ENCODE measurements around the gene PLBD1.

DNA sequence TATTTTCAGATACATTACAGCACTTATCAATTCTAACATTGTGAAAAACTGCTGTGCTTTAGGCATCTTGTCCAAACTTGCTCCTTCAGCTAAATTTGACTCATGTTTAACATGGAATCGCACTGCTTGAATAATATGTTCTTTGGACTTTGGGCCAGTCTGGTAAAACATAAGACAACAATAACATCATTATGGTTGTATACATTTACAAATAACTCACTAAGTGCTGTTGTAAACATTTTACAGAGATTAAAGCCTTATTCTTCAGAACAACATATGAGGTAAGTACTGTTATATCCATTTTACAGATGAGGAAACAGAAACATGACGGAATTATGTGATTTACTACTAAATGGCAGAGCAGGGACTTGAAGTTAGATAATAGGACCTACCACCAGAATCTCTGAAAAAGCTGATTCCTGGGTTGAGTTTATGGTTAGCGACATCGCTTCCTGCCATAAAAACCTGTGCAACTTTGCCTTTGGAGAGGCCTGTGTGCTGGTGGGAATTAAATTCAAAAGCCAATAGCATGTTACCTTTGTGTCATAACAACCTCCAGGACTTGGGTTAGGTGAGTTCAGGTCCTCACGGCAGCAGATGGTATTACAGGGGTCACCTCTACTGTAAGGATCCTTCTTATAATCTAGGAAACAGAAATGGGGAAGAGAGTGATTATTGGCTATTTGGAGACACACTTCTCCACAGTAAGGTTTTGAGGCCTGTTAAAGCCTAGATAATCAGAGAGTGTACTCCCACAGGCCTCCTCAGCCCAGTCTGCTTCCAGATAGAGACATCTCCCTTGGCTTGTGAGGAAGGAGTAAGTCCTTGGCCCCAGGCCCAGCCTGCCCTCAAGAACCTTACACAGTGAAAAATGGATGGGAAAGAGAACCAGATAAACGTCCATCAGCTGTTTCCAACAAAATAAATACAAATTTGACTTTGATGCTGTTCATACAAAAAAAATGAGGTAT lies 61.8 kb downstream of the PLBD1 start:
- TF ChIP-seq, protein P1, sequence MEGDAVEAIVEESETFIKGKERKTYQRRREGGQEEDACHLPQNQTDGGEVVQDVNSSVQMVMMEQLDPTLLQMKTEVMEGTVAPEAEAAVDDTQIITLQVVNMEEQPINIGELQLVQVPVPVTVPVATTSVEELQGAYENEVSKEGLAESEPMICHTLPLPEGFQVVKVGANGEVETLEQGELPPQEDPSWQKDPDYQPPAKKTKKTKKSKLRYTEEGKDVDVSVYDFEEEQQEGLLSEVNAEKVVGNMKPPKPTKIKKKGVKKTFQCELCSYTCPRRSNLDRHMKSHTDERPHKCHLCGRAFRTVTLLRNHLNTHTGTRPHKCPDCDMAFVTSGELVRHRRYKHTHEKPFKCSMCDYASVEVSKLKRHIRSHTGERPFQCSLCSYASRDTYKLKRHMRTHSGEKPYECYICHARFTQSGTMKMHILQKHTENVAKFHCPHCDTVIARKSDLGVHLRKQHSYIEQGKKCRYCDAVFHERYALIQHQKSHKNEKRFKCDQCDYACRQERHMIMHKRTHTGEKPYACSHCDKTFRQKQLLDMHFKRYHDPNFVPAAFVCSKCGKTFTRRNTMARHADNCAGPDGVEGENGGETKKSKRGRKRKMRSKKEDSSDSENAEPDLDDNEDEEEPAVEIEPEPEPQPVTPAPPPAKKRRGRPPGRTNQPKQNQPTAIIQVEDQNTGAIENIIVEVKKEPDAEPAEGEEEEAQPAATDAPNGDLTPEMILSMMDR (conservative IDR thresholded peaks at IDR 0.05) = no peak
- no peak for TF ChIP-seq EZH2 (IDR thresholded peaks at IDR 0.05; ENCODE audit: low read depth)
